ENCODE results near the gene SLC39A5. TPM values are rescaled to one million over a fixed set of nuclear protein-coding genes. Genes with fewer than 3 reads are reported as not detected.

Gene SLC39A5
- total and polyA plus RNA-seq, 2 of the 8 experiments (the other 6 are each of a cell fraction or from before 2014, with no cell fraction given), result 0.27 TPM; not detected in 1

- peak; percentile 29; the same call in 1 of the 2 replicates for TF ChIP-seq SIX5 (IDR thresholded peaks at IDR 0.05; ENCODE audit: low read depth, low read length)
- no peak for TF ChIP-seq EZH2 (IDR thresholded peaks at IDR 0.05; ENCODE audit: low read depth, low read length, severe bottlenecking)
- TF ChIP-seq RAD21 (IDR thresholded peaks at IDR 0.05 in 1 of 2, conservative IDR thresholded peaks at IDR 0.05 in 1 of 2; ENCODE audit: low read depth in 2 of 2, low read length in 2 of 2), result peak in 1 of 2 experiments; percentile 1; a peak in 1 of 4 replicates
- peak; percentile 84 for TF ChIP-seq KDM4A (IDR thresholded peaks at IDR 0.05; ENCODE audit: low read depth, low read length, severe bottlenecking)
- TF ChIP-seq CREB1 (IDR thresholded peaks at IDR 0.05), result peak; percentile 89
- TF ChIP-seq RFX5 (IDR thresholded peaks at IDR 0.05; ENCODE audit: borderline replicate concordance, low read depth, low read length), result peak; percentile 57
- peak; percentile 81 for TF ChIP-seq TAF1 (IDR thresholded peaks at IDR 0.05; ENCODE audit: low read depth, low read length)
- no peak for TF ChIP-seq YY1 (IDR thresholded peaks at IDR 0.05; ENCODE audit: low read depth, low read length)
- TF ChIP-seq TCF12 (IDR thresholded peaks at IDR 0.05; ENCODE audit: low read depth, low read length), result 0 out of 2 replicates have a peak, but pooled peaks have one; percentile 30
- TF ChIP-seq ASH2L (IDR thresholded peaks at IDR 0.05; ENCODE audit: low read length), result peak; percentile 85
- TF ChIP-seq CTCF (IDR thresholded peaks at IDR 0.05; ENCODE audit: control extremely low read depth in 1 of 3, insufficient read depth in 1 of 3, low read depth in 1 of 3, low read length in 3 of 3), result peak; percentile 41 to 71 (median 70)
- no peak for TF ChIP-seq ATF2 (IDR thresholded peaks at IDR 0.05; ENCODE audit: low read length)
- peak; percentile 94 for TF ChIP-seq PHF8 (conservative IDR thresholded peaks at IDR 0.05; ENCODE audit: low read depth, low read length)
These were observed 37.0 kb downstream of the SLC39A5 start, which contains the start of gene COQ10A (continued) for GRCh38 chr12:56266693-56267442.
